Measurements from ENCODE around the gene RAB30. TPM values are rescaled to one million over a fixed set of nuclear protein-coding genes. Genes with fewer than 3 reads are reported as not detected.

RAB30 gene
- total RNA-seq, 1 experiment from 2014 or later = 6.2 TPM

DNA sequence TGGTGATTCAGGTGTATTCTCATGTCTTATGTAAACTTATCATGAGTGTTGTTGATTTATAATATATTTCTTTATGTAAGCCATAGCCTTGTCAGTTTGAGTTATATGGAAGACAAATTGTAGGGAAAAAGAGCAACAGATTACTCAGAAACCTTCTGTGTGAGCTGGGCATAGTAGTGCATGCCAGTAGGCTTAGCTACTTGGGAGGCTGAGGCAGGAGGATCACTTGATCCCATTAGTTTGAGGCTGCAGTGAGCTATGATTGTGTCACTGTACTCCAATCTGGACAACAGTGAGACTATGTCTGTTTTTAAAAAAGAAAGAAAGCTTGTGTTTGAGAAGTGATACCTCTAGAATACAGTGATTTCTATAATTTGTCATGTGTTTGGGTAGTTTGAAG lies 2.2 kb upstream of the RAB30 start:
- ATAC-seq = no peak
- POLR2A ChIA-PET = interaction anchor here (1.2 to 1.4 kb wide), 2 partner anchors 15 to 83 kb away, joined by 4 read pairs; partner anchors contain the start of gene PCF11
- no peaks in the 10 kb centered on the region for H3K9me3 Mint-ChIP-seq
- peaks cover 29% of the 10 kb centered on the region for H3K4me1 Mint-ChIP-seq
- CTCF ChIA-PET = no interaction called here
- no peak overlapping the region; the same call in none of the 2 replicates for H3K27ac Mint-ChIP-seq
- TF ChIP-seq, protein P1, sequence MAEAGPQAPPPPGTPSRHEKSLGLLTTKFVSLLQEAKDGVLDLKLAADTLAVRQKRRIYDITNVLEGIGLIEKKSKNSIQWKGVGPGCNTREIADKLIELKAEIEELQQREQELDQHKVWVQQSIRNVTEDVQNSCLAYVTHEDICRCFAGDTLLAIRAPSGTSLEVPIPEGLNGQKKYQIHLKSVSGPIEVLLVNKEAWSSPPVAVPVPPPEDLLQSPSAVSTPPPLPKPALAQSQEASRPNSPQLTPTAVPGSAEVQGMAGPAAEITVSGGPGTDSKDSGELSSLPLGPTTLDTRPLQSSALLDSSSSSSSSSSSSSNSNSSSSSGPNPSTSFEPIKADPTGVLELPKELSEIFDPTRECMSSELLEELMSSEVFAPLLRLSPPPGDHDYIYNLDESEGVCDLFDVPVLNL (CRISPR knock-in tag; IDR thresholded peaks at IDR 0.05; ENCODE audit: borderline replicate concordance, low read depth) = no peak
- TF ChIP-seq, protein P2, sequence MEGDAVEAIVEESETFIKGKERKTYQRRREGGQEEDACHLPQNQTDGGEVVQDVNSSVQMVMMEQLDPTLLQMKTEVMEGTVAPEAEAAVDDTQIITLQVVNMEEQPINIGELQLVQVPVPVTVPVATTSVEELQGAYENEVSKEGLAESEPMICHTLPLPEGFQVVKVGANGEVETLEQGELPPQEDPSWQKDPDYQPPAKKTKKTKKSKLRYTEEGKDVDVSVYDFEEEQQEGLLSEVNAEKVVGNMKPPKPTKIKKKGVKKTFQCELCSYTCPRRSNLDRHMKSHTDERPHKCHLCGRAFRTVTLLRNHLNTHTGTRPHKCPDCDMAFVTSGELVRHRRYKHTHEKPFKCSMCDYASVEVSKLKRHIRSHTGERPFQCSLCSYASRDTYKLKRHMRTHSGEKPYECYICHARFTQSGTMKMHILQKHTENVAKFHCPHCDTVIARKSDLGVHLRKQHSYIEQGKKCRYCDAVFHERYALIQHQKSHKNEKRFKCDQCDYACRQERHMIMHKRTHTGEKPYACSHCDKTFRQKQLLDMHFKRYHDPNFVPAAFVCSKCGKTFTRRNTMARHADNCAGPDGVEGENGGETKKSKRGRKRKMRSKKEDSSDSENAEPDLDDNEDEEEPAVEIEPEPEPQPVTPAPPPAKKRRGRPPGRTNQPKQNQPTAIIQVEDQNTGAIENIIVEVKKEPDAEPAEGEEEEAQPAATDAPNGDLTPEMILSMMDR (IDR thresholded peaks at IDR 0.05) = no peak
- TF ChIP-seq IRF2 (CRISPR knock-in tag; IDR thresholded peaks at IDR 0.05; ENCODE audit: borderline replicate concordance, low read depth) (no peak), SOX15 (CRISPR knock-in tag; IDR thresholded peaks at IDR 0.05) (no peak)
- TF ChIP-seq, protein P3, sequence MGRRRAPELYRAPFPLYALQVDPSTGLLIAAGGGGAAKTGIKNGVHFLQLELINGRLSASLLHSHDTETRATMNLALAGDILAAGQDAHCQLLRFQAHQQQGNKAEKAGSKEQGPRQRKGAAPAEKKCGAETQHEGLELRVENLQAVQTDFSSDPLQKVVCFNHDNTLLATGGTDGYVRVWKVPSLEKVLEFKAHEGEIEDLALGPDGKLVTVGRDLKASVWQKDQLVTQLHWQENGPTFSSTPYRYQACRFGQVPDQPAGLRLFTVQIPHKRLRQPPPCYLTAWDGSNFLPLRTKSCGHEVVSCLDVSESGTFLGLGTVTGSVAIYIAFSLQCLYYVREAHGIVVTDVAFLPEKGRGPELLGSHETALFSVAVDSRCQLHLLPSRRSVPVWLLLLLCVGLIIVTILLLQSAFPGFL (CRISPR knock-in tag; IDR thresholded peaks at IDR 0.05; ENCODE audit: borderline replicate concordance) = no peak
- TF ChIP-seq, protein P4, sequence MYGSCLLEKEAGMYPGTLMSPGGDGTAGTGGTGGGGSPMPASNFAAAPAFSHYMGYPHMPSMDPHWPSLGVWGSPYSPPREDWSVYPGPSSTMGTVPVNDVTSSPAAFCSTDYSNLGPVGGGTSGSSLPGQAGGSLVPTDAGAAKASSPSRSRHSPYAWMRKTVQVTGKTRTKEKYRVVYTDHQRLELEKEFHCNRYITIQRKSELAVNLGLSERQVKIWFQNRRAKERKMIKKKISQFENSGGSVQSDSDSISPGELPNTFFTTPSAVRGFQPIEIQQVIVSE (CRISPR knock-in tag; IDR thresholded peaks at IDR 0.05; ENCODE audit: borderline replicate concordance) = no peak
- TF ChIP-seq, protein P5, sequence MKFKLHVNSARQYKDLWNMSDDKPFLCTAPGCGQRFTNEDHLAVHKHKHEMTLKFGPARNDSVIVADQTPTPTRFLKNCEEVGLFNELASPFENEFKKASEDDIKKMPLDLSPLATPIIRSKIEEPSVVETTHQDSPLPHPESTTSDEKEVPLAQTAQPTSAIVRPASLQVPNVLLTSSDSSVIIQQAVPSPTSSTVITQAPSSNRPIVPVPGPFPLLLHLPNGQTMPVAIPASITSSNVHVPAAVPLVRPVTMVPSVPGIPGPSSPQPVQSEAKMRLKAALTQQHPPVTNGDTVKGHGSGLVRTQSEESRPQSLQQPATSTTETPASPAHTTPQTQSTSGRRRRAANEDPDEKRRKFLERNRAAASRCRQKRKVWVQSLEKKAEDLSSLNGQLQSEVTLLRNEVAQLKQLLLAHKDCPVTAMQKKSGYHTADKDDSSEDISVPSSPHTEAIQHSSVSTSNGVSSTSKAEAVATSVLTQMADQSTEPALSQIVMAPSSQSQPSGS (CRISPR knock-in tag; IDR thresholded peaks at IDR 0.05; ENCODE audit: borderline replicate concordance, low read depth) = no peak
- H3K4me3 Mint-ChIP-seq = no peak overlapping the region
- DNase-seq (ENCODE audit: low spot score) = no peak
- no peaks in the 10 kb centered on the region for H3K27me3 Mint-ChIP-seq (ENCODE audit: low read depth)
- peaks cover 25% of the 10 kb centered on the region for H3K36me3 Mint-ChIP-seq

DNA sequence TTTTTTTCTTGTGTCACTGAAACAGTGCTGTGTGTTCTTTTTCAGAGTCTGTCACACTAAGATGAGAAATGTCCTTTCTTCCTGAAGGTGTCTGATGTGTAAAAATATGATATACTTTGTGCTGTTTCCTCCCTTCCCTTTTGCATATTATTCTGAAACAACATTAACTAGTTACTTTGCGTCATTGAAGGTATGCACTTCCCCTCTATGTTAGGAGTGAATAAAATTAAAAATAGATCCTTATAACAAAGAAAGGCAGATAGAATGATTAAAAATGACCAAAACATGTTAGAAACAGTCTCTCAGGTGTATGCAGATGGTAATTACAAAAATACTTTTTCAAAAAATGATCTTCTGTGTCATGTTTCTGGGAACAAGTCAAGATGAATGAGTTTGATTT lies 1.6 kb upstream of the RAB30 start:
- Mint-ChIP-seq H3K27ac (no peak overlapping the region; the same call in none of the 2 replicates), H3K4me3 (no peak overlapping the region), H3K9me3 (no peaks in the 10 kb centered on the region), H3K27me3 (ENCODE audit: low read depth) (no peaks in the 10 kb centered on the region), H3K36me3 (peaks cover 25% of the 10 kb centered on the region), H3K4me1 (peaks cover 35% of the 10 kb centered on the region)
- no peak for ATAC-seq
- CTCF ChIA-PET = no interaction called here
- DNase-seq (ENCODE audit: low spot score) = no peak
- POLR2A ChIA-PET = no interaction called here
- TF ChIP-seq, protein P6, sequence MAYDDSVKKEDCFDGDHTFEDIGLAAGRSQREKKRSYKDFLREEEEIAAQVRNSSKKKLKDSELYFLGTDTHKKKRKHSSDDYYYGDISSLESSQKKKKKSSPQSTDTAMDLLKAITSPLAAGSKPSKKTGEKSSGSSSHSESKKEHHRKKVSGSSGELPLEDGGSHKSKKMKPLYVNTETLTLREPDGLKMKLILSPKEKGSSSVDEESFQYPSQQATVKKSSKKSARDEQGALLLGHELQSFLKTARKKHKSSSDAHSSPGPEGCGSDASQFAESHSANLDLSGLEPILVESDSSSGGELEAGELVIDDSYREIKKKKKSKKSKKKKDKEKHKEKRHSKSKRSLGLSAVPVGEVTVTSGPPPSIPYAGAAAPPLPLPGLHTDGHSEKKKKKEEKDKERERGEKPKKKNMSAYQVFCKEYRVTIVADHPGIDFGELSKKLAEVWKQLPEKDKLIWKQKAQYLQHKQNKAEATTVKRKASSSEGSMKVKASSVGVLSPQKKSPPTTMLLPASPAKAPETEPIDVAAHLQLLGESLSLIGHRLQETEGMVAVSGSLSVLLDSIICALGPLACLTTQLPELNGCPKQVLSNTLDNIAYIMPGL (CRISPR knock-in tag; IDR thresholded peaks at IDR 0.05) = no peak
- TF ChIP-seq, protein P7, sequence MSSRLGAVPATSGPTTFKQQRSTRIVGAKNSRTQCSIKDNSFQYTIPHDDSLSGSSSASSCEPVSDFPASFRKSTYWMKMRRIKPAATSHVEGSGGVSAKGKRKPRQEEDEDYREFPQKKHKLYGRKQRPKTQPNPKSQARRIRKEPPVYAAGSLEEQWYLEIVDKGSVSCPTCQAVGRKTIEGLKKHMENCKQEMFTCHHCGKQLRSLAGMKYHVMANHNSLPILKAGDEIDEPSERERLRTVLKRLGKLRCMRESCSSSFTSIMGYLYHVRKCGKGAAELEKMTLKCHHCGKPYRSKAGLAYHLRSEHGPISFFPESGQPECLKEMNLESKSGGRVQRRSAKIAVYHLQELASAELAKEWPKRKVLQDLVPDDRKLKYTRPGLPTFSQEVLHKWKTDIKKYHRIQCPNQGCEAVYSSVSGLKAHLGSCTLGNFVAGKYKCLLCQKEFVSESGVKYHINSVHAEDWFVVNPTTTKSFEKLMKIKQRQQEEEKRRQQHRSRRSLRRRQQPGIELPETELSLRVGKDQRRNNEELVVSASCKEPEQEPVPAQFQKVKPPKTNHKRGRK (CRISPR knock-in tag; IDR thresholded peaks at IDR 0.05; ENCODE audit: borderline replicate concordance) = no peak
- TF ChIP-seq, protein P8, sequence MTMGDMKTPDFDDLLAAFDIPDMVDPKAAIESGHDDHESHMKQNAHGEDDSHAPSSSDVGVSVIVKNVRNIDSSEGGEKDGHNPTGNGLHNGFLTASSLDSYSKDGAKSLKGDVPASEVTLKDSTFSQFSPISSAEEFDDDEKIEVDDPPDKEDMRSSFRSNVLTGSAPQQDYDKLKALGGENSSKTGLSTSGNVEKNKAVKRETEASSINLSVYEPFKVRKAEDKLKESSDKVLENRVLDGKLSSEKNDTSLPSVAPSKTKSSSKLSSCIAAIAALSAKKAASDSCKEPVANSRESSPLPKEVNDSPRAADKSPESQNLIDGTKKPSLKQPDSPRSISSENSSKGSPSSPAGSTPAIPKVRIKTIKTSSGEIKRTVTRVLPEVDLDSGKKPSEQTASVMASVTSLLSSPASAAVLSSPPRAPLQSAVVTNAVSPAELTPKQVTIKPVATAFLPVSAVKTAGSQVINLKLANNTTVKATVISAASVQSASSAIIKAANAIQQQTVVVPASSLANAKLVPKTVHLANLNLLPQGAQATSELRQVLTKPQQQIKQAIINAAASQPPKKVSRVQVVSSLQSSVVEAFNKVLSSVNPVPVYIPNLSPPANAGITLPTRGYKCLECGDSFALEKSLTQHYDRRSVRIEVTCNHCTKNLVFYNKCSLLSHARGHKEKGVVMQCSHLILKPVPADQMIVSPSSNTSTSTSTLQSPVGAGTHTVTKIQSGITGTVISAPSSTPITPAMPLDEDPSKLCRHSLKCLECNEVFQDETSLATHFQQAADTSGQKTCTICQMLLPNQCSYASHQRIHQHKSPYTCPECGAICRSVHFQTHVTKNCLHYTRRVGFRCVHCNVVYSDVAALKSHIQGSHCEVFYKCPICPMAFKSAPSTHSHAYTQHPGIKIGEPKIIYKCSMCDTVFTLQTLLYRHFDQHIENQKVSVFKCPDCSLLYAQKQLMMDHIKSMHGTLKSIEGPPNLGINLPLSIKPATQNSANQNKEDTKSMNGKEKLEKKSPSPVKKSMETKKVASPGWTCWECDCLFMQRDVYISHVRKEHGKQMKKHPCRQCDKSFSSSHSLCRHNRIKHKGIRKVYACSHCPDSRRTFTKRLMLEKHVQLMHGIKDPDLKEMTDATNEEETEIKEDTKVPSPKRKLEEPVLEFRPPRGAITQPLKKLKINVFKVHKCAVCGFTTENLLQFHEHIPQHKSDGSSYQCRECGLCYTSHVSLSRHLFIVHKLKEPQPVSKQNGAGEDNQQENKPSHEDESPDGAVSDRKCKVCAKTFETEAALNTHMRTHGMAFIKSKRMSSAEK (CRISPR knock-in tag; IDR thresholded peaks at IDR 0.05; ENCODE audit: borderline replicate concordance) = no peak

All from WTC11 (cell line).